HG03159 (cell line): ENCODE measurements around the gene DIAPH3.
"Not testable (repeated sequence)": the region's sequence is repeated elsewhere in the genome, so short reads cannot be mapped to it uniquely, and the experiment has no call there.

Experiments used
- ATAC-seq: cut with Tn5 transposase; IDR thresholded peaks from one replicate; pipeline ENCODE4 v1.9.1; 2021; ENCODE audit warnings: mild to moderate bottlenecking, moderate library complexity; ENCODE audit not compliant: unreplicated experiment

The DIAPH3 gene

GRCh38 chr13:60099631-60100420, 63.9 kb downstream of the DIAPH3 start:
- ATAC-seq: no peak

DNA sequence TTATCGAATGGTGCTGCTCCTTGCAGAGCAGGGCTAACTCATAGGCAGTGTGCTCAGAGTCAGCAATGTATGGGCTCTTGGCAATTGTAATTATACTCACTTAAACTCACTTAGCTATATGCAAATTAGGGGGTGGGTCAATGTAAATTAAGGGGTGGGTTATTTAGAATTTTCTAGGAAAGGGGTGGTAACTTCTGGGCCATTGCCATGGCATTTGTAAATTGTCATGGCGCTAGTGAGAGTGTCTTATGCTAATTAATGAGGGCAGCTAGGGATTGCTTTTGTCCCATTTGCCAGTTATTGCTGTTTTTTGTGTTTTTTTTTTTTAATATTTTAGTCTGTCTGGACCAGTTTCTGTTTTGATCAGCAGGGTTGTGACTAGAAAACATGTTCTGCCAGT, 68.4 kb downstream of the DIAPH3 start:
- no peak for ATAC-seq

DNA sequence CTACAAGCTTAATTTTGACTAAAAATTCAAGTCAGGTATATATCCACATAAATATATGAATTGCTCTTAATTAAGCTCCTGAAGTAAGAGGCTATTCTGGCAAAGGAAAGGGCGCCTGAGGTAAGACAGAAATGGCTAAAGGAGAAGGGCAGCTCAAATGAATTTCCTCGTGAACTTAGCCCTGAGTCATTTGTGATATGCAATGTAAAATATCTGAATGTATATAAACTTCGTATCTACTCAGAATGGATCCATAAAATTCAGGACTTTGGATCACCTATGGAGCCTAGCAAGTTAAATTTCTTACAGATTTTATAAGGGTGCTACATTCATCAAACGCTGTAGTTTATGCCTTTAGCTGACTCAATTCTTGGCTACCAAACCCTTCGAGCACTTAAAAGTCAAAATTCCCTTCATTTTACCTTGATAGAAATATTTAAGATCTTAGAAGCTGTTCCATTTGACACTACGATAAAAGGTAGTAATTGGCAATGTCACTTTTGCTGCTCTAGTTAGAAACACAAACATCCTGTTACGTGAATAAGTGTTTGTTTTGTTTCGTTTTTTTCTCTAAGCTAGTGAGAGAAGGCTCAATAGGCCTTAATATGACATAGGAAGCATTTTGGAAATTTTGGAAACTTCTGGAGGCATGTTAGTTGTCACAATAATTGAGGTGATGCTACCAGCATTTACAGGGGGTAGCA, 69.2 kb downstream of the DIAPH3 start:
- ATAC-seq: no peak

DNA sequence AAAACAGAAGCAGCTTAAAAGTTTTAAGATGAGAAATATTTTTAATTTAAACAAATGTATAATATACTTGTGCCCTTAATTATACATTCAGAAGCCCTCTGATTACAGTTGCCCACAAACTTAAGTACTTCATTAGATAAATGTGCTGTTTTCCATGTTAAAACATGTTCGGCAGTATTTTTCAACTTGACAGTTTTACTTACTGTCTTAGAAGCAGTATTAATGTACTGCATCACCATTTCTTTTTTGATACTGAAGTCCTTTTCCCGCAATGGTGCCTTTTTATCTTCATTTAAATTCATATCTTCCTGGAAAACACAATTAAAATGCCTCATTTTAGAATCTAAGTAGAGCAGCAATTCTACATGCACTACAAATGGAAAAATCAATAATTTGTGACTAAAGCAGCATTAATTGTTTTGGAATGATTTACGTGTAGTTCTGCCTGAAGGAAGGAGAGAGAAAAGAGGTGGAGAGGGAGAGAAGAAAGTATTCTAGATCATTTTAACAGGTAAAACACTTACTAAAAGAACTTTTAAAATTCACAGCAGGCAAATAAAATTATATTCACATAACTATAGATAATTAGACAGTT, 70.2 kb downstream of the DIAPH3 start:
- ATAC-seq: no peak

DNA sequence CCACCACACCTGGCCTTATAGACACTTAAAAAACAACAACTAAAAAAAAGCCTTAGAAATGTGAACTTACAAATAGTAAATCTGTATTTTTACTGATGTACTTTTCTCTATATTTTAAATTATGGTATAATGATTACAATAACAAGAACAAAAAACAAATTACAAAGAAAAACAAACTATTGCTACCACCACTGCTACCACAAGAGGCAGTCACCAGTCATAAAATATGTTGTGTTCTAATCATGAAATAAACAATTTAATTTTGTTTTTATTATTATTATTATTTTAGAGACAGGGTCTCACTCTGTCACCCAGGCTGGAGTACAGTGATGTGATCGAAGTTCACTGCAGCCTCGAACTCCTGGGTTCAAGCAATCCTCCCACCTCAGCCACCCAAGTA, 72.2 kb downstream of the DIAPH3 start:
- ATAC-seq: no peak

DNA sequence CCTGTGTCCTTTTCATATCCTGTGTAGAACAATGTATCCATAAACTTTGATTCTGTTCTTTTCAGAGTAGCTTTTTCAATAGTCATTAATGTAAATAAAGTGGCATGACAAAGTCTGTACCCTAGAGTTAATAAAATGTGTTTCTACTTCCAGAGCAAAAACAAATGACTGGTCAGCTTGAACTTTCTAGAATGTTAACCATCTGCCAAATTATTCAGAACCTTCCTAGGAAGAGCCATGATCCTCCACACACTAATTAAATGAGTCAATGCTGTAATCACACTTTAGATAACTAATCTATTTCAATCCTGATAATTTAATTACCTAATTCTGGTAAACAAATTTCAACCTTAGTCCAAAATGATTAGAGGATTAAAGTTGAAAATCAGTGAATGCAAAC, 73.2 kb downstream of the DIAPH3 start:
- ATAC-seq: no peak

DNA sequence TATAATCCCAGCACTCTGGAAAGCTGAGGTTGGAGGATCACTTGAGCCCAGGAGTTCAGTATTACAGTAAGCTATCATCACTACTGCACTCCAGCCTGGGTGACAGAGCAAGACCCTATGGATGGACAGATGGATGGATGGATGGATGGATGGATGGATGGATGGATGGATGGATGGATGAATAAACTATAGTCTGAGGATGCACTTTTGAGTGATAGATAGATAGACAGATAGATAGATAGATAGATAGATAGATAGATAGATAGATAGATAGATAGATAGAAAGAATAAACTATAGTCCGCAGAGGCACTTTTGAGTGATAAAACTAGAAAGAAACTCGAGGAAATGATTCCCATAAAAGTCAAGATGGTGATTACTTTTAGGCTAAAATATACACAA, 79.9 kb downstream of the DIAPH3 start:
- ATAC-seq: not testable (repeated sequence)

- ATAC-seq: no peak
Measured at GRCh38 chr13:60080850-60081249, 82.9 kb downstream of the DIAPH3 start.

DNA sequence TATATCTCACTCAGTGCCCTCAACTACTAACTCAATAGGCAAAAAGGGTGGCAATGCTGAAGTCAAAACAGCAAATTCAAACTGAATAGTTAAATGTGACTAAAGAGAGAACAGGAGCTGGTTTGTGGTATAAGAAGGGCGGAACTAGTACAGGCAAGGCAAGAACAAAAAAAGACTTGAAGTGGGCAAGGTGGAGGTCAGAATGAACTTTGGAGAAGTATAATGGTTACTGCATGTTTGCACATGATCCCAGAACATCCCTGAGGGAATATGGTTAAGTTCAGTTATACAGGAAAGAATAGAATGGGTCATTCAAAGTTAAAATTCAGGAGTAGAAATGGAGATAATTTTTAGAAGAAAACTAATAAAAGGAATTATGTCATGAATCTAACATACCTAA, 85.5 kb downstream of the DIAPH3 start:
- ATAC-seq: no peak

DNA sequence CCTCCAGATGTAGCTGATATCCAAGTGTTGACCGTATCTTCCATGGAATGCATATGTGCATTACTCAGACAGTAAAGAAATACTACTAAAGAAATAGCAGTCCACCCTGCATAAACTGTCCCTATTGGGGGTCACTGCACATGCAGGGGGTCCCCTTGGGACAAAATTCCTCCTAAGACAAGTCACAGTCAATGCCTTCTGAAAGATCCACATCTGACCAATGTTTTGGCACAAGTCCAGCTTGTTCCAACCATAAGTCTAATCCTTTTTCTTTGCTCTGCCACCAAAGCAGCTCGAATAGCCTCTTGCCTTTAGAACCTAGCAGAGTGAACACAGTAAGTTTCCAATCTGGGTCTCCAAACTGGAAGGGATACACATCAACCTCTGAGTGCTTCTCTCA, 87.9 kb downstream of the DIAPH3 start:
- no peak for ATAC-seq

- no peak for ATAC-seq
Measured at GRCh38 chr13:60074397-60074796, 89.3 kb downstream of the DIAPH3 start.

DNA sequence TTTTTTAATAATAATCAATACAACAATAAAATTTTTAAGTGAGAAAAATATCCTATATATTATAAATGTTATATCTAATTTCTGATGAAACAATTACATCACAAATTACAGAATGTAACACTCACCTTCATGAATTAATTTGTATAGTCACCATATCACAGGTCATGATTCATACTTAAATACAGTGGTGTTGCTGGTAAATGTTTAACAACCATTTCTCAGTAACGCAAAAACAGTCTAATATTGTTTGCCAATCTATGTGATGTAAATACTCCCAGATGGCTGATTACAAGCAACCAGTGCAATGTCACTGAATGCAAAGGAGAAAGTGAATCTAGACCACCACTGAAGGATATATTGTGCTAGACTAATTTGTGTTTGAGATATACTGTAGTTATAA, 97.5 kb downstream of the DIAPH3 start:
- ATAC-seq: no peak

DNA sequence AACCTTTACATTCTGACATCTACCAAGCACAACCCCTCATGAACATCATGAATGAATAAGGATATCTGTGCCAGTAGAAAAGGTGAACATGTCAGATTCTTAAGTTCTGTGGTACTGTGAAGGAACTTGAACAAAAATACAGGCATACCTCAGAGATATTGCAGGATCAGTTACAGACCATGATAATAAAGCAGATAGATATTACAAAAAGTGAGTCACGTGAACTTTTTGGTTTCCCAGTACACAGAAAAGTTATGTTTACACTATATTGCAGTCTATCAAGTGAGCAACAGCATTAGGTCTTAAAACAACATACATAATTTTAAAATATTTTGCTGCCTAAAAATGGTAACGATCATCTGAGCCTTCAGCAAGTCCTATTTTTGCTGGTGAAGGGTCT, 101.2 kb downstream of the DIAPH3 start:
- no peak for ATAC-seq

DNA sequence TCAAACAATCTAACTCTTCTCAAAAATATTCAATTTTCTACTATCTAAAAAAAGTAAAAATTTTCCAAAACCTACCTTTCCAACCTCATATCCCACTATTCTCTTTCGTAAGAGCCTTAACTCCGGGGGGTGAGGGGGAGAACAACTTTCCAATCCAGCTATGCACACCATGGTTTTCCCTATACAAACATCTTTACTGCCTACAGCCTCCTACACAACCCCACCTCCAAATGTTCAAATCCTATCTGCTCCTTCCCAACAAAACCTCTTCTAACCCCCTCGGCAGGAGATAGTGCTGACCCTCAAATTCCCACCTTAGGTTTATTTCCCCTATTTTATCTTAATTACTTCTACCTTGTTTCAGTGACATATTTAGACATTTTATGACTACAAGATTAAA, 102.0 kb downstream of the DIAPH3 start:
- ATAC-seq: no peak

GRCh38 chr13:60051754-60052285, 111.9 kb downstream of the DIAPH3 start:
- ATAC-seq: no peak

- ATAC-seq: not testable (repeated sequence)
Measured at GRCh38 chr13:60048353-60048752, 115.4 kb downstream of the DIAPH3 start.

DNA sequence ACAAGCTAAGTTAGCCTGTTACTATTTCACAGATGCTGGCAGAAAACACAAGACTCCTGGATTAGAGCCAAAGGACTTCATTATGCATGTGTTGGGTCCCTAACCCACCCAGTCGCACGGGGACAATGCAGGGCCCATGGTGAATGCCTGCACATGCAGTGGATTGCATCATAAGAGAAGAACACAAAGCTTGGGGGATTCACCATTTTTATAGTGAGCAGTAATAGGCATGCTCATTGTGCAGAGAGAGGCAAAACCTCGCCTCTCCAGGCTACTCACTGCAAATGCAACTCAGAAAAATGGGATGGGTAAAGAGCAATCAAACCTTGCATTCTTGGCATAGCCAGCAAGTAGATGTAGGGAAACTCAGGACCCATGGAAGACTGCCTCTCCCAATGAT, 115.8 kb downstream of the DIAPH3 start:
- no peak for ATAC-seq

GRCh38 chr13:60044321-60044720, 119.4 kb downstream of the DIAPH3 start:
- no peak for ATAC-seq

DNA sequence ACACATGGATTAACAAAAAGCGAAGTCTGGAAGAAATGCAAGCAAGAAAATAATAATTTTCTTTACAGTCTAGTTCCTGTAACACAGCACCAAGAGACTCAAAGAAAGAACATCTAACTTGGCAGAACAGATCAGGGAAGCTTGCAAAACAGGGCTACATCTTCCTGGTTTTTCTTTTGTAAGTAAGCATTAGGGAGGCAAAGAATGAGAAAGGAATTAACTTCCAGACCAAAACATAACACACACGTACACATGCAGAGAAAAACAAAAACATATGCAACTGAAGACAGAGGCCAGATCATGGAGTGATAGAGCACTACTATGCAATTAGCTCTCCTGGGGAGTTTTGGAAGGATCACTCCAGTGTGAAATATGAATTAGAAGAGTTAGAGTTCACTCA, 120.5 kb downstream of the DIAPH3 start:
- ATAC-seq: no peak

- ATAC-seq: not testable (repeated sequence)
Measured at GRCh38 chr13:60040668-60041067, 123.1 kb downstream of the DIAPH3 start.

GRCh38 chr13:60035874-60036273, 127.9 kb downstream of the DIAPH3 start:
- no peak for ATAC-seq

GRCh38 chr13:60032851-60033250, 130.9 kb downstream of the DIAPH3 start:
- ATAC-seq: no peak
